ENCODE results near the gene GRIK3. TPM values are rescaled to one million over a fixed set of nuclear protein-coding genes. Genes with fewer than 3 reads are reported as not detected.

The GRIK3 gene
- total and polyA plus RNA-seq, 2 donors (not counting 1 experiment from before 2014, with no cell fraction given): not detected

DNA sequence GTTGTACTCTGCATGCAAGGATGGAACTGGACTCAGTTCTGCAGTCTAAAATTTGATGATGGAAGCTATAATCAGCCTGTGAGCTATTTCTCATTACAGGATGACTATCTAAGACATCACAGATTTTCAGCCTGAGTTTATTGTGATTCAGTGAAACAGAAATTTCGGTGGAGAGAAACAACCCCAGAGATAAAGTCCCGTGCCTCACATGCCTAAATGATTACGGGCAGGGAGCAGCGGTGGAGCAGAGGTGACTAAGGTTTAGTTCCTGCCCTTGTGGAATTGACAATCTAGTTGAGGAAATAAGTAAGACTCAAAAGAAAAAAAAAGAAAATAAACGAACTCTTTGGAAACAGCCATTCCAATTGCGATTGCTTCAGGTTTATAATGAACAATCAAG lies 96.9 kb downstream of the GRIK3 start:
- Histone ChIP-seq H3K79me2 (ENCODE audit: control insufficient read depth, insufficient read depth, low read length) (no peaks in the 10 kb centered on the region), H3K4me1 (ENCODE audit: control insufficient read depth, extremely low read depth, insufficient read depth, low read length) (no peaks in the 10 kb centered on the region), H3K4me3 (replicated peaks in 1 of 4; ENCODE audit: control extremely low read depth in 1 of 4, insufficient read depth in 1 of 4, low read depth in 3 of 4, low read length in 4 of 4) (no peak overlapping the region), H3K4me2 (ENCODE audit: extremely low read depth, insufficient read depth, low read length) (no peak overlapping the region), H3K27ac (ENCODE audit: insufficient read depth, low read length) (no peak overlapping the region), H3K36me3 (ENCODE audit: control insufficient read depth, insufficient read depth, low read length) (no peaks in the 10 kb centered on the region), H2AFZ (ENCODE audit: low read length) (no peak overlapping the region), H3K27me3 (ENCODE audit: control insufficient read depth, insufficient read depth, low read length) (no peaks in the 10 kb centered on the region), H4K20me1 (ENCODE audit: control insufficient read depth, extremely low read depth, insufficient read depth, low read length) (no peaks in the 10 kb centered on the region), H3K9ac (ENCODE audit: insufficient read depth, low read length) (no peak overlapping the region), H3K9me3 (ENCODE audit: control insufficient read depth, insufficient read depth, low read depth, low read length) (no peaks in the 10 kb centered on the region)
- no peak for TF ChIP-seq EZH2 (IDR thresholded peaks at IDR 0.05; ENCODE audit: low read length, missing control alignments)
- TF ChIP-seq, protein P1, sequence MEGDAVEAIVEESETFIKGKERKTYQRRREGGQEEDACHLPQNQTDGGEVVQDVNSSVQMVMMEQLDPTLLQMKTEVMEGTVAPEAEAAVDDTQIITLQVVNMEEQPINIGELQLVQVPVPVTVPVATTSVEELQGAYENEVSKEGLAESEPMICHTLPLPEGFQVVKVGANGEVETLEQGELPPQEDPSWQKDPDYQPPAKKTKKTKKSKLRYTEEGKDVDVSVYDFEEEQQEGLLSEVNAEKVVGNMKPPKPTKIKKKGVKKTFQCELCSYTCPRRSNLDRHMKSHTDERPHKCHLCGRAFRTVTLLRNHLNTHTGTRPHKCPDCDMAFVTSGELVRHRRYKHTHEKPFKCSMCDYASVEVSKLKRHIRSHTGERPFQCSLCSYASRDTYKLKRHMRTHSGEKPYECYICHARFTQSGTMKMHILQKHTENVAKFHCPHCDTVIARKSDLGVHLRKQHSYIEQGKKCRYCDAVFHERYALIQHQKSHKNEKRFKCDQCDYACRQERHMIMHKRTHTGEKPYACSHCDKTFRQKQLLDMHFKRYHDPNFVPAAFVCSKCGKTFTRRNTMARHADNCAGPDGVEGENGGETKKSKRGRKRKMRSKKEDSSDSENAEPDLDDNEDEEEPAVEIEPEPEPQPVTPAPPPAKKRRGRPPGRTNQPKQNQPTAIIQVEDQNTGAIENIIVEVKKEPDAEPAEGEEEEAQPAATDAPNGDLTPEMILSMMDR (conservative IDR thresholded peaks at IDR 0.05 in 1 of 2, IDR thresholded peaks at IDR 0.05 in 1 of 2; ENCODE audit: low read depth in 1 of 2, low read length in 2 of 2): no peak
- DNase-seq (ENCODE audit: low read depth in 2 of 2): no peak

DNA sequence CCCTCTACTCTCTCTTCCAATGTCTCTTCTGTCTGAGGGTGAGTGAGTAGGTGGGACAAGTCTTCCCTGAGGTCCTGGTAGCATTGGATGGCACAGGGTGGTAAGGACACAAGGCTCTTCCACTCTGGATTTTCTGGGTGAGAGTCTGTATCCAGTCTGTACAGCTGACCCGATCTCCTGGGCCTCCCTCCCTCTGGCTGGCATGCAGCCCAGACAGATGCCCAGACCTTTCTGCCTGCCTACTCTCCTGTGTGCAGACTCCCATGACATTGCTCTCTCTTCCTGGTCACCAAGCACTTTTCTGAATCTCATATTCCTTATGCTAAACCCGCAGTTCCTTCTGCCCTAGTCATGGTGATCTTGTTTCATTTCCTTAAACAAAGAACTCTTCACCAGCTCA lies 100.3 kb downstream of the GRIK3 start:
- Histone ChIP-seq H3K27ac (ENCODE audit: insufficient read depth, low read length) (no peak overlapping the region), H3K9ac (ENCODE audit: insufficient read depth, low read length) (no peak overlapping the region), H3K4me3 (replicated peaks in 1 of 4; ENCODE audit: control extremely low read depth in 1 of 4, insufficient read depth in 1 of 4, low read depth in 3 of 4, low read length in 4 of 4) (no peak overlapping the region), H4K20me1 (ENCODE audit: control insufficient read depth, extremely low read depth, insufficient read depth, low read length) (no peaks in the 10 kb centered on the region), H2AFZ (ENCODE audit: low read length) (no peak overlapping the region), H3K4me2 (ENCODE audit: extremely low read depth, insufficient read depth, low read length) (no peak overlapping the region), H3K79me2 (ENCODE audit: control insufficient read depth, insufficient read depth, low read length) (no peaks in the 10 kb centered on the region), H3K4me1 (ENCODE audit: control insufficient read depth, extremely low read depth, insufficient read depth, low read length) (no peaks in the 10 kb centered on the region), H3K36me3 (ENCODE audit: control insufficient read depth, insufficient read depth, low read length) (no peaks in the 10 kb centered on the region), H3K9me3 (ENCODE audit: control insufficient read depth, insufficient read depth, low read depth, low read length) (no peaks in the 10 kb centered on the region), H3K27me3 (ENCODE audit: control insufficient read depth, insufficient read depth, low read length) (no peaks in the 10 kb centered on the region)
- DNase-seq (ENCODE audit: low read depth in 2 of 2): no peak
- TF ChIP-seq, protein P1 (conservative IDR thresholded peaks at IDR 0.05 in 1 of 2, IDR thresholded peaks at IDR 0.05 in 1 of 2; ENCODE audit: low read depth in 1 of 2, low read length in 2 of 2): no peak
- TF ChIP-seq EZH2 (IDR thresholded peaks at IDR 0.05; ENCODE audit: low read length, missing control alignments): no peak

DNA sequence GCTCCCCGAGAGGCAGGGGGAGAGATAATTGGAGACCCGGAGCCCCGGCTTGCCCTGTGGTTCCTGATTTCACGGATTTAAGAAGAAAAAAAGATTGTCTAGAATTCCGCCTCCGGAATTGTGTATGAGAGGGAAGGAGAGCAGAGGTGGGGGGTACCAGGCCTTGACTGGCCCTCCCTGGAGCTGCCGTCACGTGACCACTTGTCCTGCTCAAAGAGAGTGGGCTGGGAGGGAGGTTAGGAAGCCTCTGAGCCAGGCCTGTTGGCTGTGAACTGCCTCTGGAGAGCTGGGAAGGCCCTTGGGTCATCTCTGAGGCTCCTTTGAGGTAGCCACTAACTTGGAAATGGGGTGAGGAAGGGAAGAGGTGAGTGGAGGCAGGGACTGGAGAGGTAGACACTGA lies 106.5 kb downstream of the GRIK3 start:
- TF ChIP-seq EZH2 (IDR thresholded peaks at IDR 0.05; ENCODE audit: low read length, missing control alignments): no peak
- TF ChIP-seq, protein P1 (conservative IDR thresholded peaks at IDR 0.05 in 1 of 2, IDR thresholded peaks at IDR 0.05 in 1 of 2; ENCODE audit: low read depth in 1 of 2, low read length in 2 of 2): no peak
- Histone ChIP-seq H3K79me2 (ENCODE audit: control insufficient read depth, insufficient read depth, low read length) (no peaks in the 10 kb centered on the region), H3K27ac (ENCODE audit: insufficient read depth, low read length) (no peak overlapping the region), H3K4me3 (replicated peaks in 1 of 4; ENCODE audit: control extremely low read depth in 1 of 4, insufficient read depth in 1 of 4, low read depth in 3 of 4, low read length in 4 of 4) (no peak overlapping the region), H3K9me3 (ENCODE audit: control insufficient read depth, insufficient read depth, low read depth, low read length) (no peaks in the 10 kb centered on the region), H3K4me1 (ENCODE audit: control insufficient read depth, extremely low read depth, insufficient read depth, low read length) (no peaks in the 10 kb centered on the region), H4K20me1 (ENCODE audit: control insufficient read depth, extremely low read depth, insufficient read depth, low read length) (no peaks in the 10 kb centered on the region), H3K27me3 (ENCODE audit: control insufficient read depth, insufficient read depth, low read length) (no peaks in the 10 kb centered on the region), H3K4me2 (ENCODE audit: extremely low read depth, insufficient read depth, low read length) (no peak overlapping the region), H3K9ac (ENCODE audit: insufficient read depth, low read length) (no peak overlapping the region), H2AFZ (ENCODE audit: low read length) (no peak overlapping the region), H3K36me3 (ENCODE audit: control insufficient read depth, insufficient read depth, low read length) (no peaks in the 10 kb centered on the region)
- no peak for DNase-seq (ENCODE audit: low read depth in 2 of 2)

All from fibroblast of lung (primary cell).